ENCODE measurements around the gene ICAM5. TPM values are rescaled to one million over a fixed set of nuclear protein-coding genes. Genes with fewer than 3 reads are reported as not detected.
"Not testable (repeated sequence)": the region's sequence is repeated elsewhere in the genome, so short reads cannot be mapped to it uniquely, and the experiment has no call there.

The ICAM5 gene
- total RNA-seq, 2 donors from 2014 or later = 0.39 to 2.0 TPM

DNA sequence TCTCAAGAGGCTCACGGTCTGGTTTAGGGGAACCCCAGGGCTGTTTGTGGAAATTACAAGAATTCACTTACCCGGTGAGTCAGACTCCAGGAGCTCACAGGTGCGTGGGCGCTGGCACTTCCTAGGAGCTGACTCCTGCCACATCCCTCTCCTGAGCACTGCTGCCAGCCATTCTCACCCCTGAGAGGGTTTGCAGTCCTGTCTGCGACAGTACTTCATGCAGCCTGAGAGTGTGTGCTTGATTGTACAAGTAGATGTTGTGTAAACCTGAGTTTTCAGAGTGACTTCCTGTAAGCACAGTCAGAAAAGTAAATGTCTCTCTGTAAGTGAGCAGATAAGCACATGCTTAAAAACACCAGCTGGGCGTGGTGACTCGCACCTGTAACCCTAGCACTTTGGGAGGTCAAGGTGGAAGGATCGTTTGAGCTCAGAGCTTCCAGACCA, 29.6 kb upstream of the ICAM5 start:
- H3K27ac Mint-ChIP-seq = peak overlapping the region; percentile 84 to 91
- H3K9me3 Mint-ChIP-seq = no peaks in the 10 kb centered on the region
- DNase-seq (ENCODE audit: low spot score in 2 of 2) (peak; percentile 59 to 78), ATAC-seq (peak; percentile 74 to 81)
- peaks cover 11 to 12% of the 10 kb centered on the region in 2 donors for H3K36me3 Mint-ChIP-seq

DNA sequence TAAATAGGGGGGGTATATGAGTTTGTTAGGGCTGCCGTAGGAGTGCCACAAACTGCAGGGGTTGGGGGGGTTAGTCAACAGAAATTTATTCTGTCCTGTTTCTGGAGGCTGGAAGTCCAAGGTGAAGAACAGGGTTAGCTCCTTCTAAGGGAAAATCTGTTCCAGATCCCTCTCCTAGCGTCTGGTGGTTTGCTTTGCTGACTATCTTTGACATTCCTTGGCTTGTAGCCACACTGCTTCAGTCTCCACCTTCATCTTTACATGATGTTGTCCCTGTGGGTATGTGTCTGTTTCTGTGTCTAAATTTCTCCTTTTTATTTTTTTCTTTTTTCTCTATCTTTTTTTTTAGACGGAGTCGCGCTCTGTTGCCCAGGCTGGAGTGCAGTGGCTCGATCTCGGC, 27.0 kb upstream of the ICAM5 start:
- ATAC-seq (no peak), DNase-seq (ENCODE audit: low spot score in 2 of 2) (no peak)
- H3K9me3 Mint-ChIP-seq = no peaks in the 10 kb centered on the region
- no peak overlapping the region for H3K27ac Mint-ChIP-seq
- H3K36me3 Mint-ChIP-seq = peaks cover 0 to 4% of the 10 kb centered on the region in 2 donors

DNA sequence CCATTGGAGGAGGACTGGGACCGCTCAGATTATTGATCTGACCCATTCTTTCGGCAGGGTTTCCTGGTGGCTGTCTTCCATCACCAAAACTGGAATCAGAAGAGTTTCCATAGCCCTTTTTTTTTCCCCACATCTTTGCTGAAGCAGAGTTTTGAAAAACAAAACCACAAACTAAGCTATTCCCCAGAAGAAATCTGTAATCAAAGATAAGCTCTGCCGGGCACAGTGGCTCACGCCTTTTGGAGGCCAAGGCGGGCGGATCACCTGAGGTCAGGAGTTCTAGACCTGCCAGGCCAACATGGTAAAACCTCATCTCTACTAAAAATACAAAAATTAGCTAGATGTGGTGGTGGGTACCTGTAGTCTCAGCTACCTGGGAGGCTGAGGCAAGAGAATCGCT, 23.0 kb upstream of the ICAM5 start:
- DNase-seq (ENCODE audit: low spot score in 2 of 2) (no peak), ATAC-seq (no peak)
- H3K36me3 Mint-ChIP-seq = peaks cover 0 to 5% of the 10 kb centered on the region in 2 donors

GRCh38 chr19:10268071-10268470, 21.7 kb upstream of the ICAM5 start:
- Mint-ChIP-seq H3K27ac (no peak overlapping the region), H3K36me3 (peaks cover 0 to 5% of the 10 kb centered on the region in 2 donors), H3K9me3 (no peaks in the 10 kb centered on the region)
- DNase-seq (ENCODE audit: low spot score in 2 of 2) = no peak
- no peak for ATAC-seq

More for the DNA sequence above, 23.0 kb upstream of the ICAM5 start:
- no peak overlapping the region for H3K27ac Mint-ChIP-seq
- no peaks in the 10 kb centered on the region for H3K9me3 Mint-ChIP-seq

- DNase-seq (ENCODE audit: low spot score in 2 of 2) = peak; percentile 90 to 97
- Mint-ChIP-seq H3K9me3 (no peaks in the 10 kb centered on the region), H3K36me3 (peaks cover 5 to 8% of the 10 kb centered on the region in 2 donors), H3K27ac (peak overlapping the region; percentile 95 to 99)
- ATAC-seq = peak; percentile 58 to 76
Observed at GRCh38 chr19:10269333-10270179, 20.2 kb upstream of the ICAM5 start.

DNA sequence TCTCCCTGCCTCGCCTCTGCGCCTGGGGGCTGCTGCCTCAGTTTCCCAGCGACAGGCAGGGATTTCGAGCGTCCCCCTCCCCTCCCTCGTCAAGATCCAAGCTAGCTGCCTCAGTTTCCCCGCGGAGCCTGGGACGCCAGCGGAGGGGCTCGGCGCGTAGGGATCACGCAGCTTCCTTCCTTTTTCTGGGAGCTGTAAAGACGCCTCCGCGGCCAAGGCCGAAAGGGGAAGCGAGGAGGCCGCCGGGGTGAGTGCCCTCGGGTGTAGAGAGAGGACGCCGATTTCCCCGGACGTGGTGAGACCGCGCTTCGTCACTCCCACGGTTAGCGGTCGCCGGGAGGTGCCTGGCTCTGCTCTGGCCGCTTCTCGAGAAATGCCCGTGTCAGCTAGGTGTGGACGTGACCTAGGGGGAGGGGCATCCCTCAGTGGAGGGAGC, 19.6 kb upstream of the ICAM5 start:
- peak; percentile 75 to 92 for DNase-seq (ENCODE audit: low spot score in 2 of 2)

GRCh38 chr19:10270616-10271394, 18.9 kb upstream of the ICAM5 start, which contains the start of gene ICAM1:
ICAM1 (plus strand) TSS chr19:10271120; CDS start chr19:10271160, 40 bp downstream.
- Mint-ChIP-seq H3K9me3 (no peaks in the 10 kb centered on the region), H3K36me3 (peaks cover 5 to 12% of the 10 kb centered on the region in 2 donors), H3K27ac (peak within 1 kb of the TSS; percentile 95 to 99)
- peak; percentile 67 to 73 for ATAC-seq
- DNase-seq (ENCODE audit: low spot score in 2 of 2) = peak; percentile 78 to 88

More for the DNA sequence above, 19.6 kb upstream of the ICAM5 start:
- Mint-ChIP-seq H3K27ac (peak overlapping the region; percentile 95 to 99), H3K9me3 (no peaks in the 10 kb centered on the region), H3K36me3 (peaks cover 5 to 12% of the 10 kb centered on the region in 2 donors)
- peak; percentile 70 to 83 for ATAC-seq

DNA sequence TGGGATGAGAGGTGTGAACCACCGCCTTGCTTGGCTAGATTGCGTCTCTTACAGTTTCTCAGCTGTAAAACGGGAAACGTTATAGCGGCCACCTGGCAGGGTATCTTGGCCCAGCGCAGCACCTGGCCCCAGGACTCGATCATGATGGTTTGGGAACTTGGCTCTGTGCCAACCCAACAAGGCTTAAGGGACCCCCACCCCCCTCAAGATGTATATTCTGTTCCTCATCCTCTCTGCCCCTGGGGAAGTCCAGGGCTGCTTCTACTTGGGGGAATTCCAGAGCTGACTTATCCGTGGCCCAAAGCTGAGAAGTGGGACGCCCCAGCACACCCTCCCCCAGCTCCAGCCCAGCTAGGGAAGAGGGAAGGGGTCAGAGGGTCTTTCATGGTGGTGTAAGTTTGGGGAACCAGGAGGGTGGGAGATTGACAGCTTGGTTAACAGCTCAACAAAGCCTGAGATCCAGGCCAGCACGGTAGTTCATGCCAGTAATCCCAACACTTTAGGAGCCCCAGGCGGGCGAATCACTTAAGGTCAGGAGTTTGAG, 18.1 kb upstream of the ICAM5 start:
- Mint-ChIP-seq H3K27ac (peak overlapping the region; percentile 91 to 99), H3K36me3 (peaks cover 5 to 12% of the 10 kb centered on the region in 2 donors), H3K9me3 (no peaks in the 10 kb centered on the region)
- ATAC-seq (peak; percentile 2 to 15), DNase-seq (ENCODE audit: low spot score in 2 of 2) (peak in 1 of 2 donors; percentile 23)

- Mint-ChIP-seq H3K27ac (peak overlapping the region in 1 of 2 donors; percentile 41), H3K9me3 (no peaks in the 10 kb centered on the region), H3K36me3 (peaks cover 5 to 18% of the 10 kb centered on the region in 2 donors)
- DNase-seq (ENCODE audit: low spot score in 2 of 2) (no peak), ATAC-seq (no peak)
Observed at GRCh38 chr19:10274589-10274988, 15.2 kb upstream of the ICAM5 start.

GRCh38 chr19:10277795-10278589, 11.8 kb upstream of the ICAM5 start:
- H3K27ac Mint-ChIP-seq = no peak overlapping the region
- H3K9me3 Mint-ChIP-seq = no peaks in the 10 kb centered on the region
- DNase-seq (ENCODE audit: low spot score in 2 of 2) = no peak
- peaks cover 0 to 24% of the 10 kb centered on the region in 2 donors for H3K36me3 Mint-ChIP-seq
- no peak for ATAC-seq

GRCh38 chr19:10278935-10279334, 10.8 kb upstream of the ICAM5 start:
- H3K27ac Mint-ChIP-seq = no peak overlapping the region
- no peaks in the 10 kb centered on the region for H3K9me3 Mint-ChIP-seq
- ATAC-seq = no peak
- no peak for DNase-seq (ENCODE audit: low spot score in 2 of 2)
- peaks cover 0 to 22% of the 10 kb centered on the region in 2 donors for H3K36me3 Mint-ChIP-seq

- Mint-ChIP-seq H3K27ac (peak overlapping the region in 1 of 2 donors; percentile 6), H3K36me3 (peaks cover 0 to 16% of the 10 kb centered on the region in 2 donors), H3K9me3 (no peaks in the 10 kb centered on the region)
- ATAC-seq (no peak), DNase-seq (ENCODE audit: low spot score in 2 of 2) (no peak)
Observed at GRCh38 chr19:10279737-10280442, 9.9 kb upstream of the ICAM5 start.

GRCh38 chr19:10282043-10282442, 7.7 kb upstream of the ICAM5 start:
- H3K27ac Mint-ChIP-seq; H3K9me3 Mint-ChIP-seq; DNase-seq (ENCODE audit: low spot score in 2 of 2); ATAC-seq: not testable (repeated sequence)
- H3K36me3 Mint-ChIP-seq = peaks cover 0 to 25% of the 10 kb centered on the region in 2 donors

DNA sequence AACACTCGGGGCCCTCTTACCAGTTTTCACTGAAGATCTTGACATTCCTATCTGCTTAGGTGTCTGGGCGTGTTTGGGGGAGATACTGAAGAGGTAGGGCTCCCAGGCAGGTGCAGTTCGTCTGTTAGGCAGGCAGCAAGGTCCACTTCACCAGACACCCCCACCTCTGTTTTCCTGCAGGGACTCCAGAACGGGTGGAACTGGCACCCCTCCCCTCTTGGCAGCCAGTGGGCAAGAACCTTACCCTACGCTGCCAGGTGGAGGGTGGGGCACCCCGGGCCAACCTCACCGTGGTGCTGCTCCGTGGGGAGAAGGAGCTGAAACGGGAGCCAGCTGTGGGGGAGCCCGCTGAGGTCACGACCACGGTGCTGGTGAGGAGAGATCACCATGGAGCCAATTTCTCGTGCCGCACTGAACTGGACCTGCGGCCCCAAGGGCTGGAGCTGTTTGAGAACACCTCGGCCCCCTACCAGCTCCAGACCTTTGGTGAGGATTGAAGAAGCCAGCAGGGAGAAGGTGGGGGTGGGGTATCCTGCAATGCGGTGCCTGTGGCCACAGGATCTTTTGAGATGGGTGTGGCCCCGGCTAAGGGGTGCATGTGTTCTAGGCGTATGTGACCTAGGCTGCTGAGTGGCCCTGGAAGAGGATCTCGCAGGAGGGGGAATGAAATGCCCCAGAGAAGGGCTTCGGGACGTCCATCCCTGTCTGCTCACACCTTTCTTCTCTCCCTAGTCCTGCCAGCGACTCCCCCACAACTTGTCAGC, 6.3 kb upstream of the ICAM5 start:
- peaks cover 4 to 25% of the 10 kb centered on the region in 2 donors for H3K36me3 Mint-ChIP-seq
- no peak for DNase-seq (ENCODE audit: low spot score in 2 of 2)
- ATAC-seq = no peak
- H3K27ac Mint-ChIP-seq = no peak overlapping the region
- no peaks in the 10 kb centered on the region for H3K9me3 Mint-ChIP-seq
